Immature natural killer cell (primary cell): ENCODE results near the gene HBA1. TPM values are rescaled to one million over a fixed set of nuclear protein-coding genes. Genes with fewer than 3 reads are reported as not detected.
"Not testable (repeated sequence)": the region's sequence is repeated elsewhere in the genome, so short reads cannot be mapped to it uniquely, and the experiment has no call there.

Source experiments
- DNase-seq, 3 donors: peaks; one replicate each; pipeline ENCODE4 v3.0.0; 2022; ENCODE audit warnings: mixed read lengths in 1 of 3
- H3K27ac Mint-ChIP-seq, 6 donors: one replicate each; pipeline ENCODE4 v1.8.0; 2020; ENCODE audit warnings: mixed read lengths in 6 of 6, mild to moderate bottlenecking in 5 of 6, inconsistent platforms in 4 of 6, moderate library complexity in 3 of 6
- H3K27me3 Mint-ChIP-seq, 3 donors: one replicate each; pipeline ENCODE4 v1.8.0; 2020 to 2021; ENCODE audit warnings: low read depth in 3 of 3, mild to moderate bottlenecking in 3 of 3, mixed read lengths in 3 of 3, moderate library complexity in 3 of 3, inconsistent platforms in 1 of 3
- H3K36me3 Mint-ChIP-seq, 3 donors: one replicate each; pipeline ENCODE4 v1.8.0; 2020; ENCODE audit warnings: mixed read lengths in 3 of 3, inconsistent platforms in 2 of 3, mild to moderate bottlenecking in 2 of 3
- H3K4me1 Mint-ChIP-seq, 2 donors: one replicate each; pipeline ENCODE4 v1.8.0; 2020; ENCODE audit warnings: inconsistent platforms in 2 of 2, mild to moderate bottlenecking in 2 of 2, mixed read lengths in 2 of 2, moderate library complexity in 1 of 2
- H3K4me3 Mint-ChIP-seq, 5 donors: one replicate each; pipeline ENCODE4 v1.8.0; 2020; ENCODE audit warnings: mild to moderate bottlenecking in 5 of 5, mixed read lengths in 5 of 5, inconsistent platforms in 3 of 5, moderate library complexity in 3 of 5
- H3K9me3 Mint-ChIP-seq, 6 donors: one replicate each; pipeline ENCODE4 v1.8.0; 2020; ENCODE audit warnings: mild to moderate bottlenecking in 6 of 6, mixed read lengths in 6 of 6, inconsistent platforms in 4 of 6, moderate library complexity in 3 of 6
- polyA plus RNA-seq, 3 donors: library from polyadenylated mRNA; unstranded; fragments of 300-500 nt; fragmentation: Illumina TruSeq; gene quantifications; one replicate each; pipeline ENCODE4 v1.2.3, GENCODE V29; 2021

The HBA1 gene
- polyA plus RNA-seq, 3 donors from 2014 or later = 70.7 to 207 (median 119) TPM

- Mint-ChIP-seq H3K27me3 (peaks cover 20 to 34% (median 20%) of the 10 kb centered on the region in 3 donors), H3K4me1 (peaks cover 7 to 15% of the 10 kb centered on the region in 2 donors), H3K4me3 (peak overlapping the region in 3 of 5 donors; percentile 10 to 42 (median 24))
- H3K36me3 Mint-ChIP-seq, H3K9me3 Mint-ChIP-seq, DNase-seq, H3K27ac Mint-ChIP-seq: not testable (repeated sequence)
Observed at GRCh38 chr16:173928-174769, 2.3 kb upstream of the HBA1 start.

- Mint-ChIP-seq H3K27ac (no peak overlapping the region), H3K4me1 (peaks cover 15 to 18% of the 10 kb centered on the region in 2 donors), H3K36me3 (no peaks in the 10 kb centered on the region), H3K9me3 (no peaks in the 10 kb centered on the region), H3K4me3 (peak overlapping the region in 4 of 5 donors; percentile 46 to 62 (median 58)), H3K27me3 (peaks cover 20 to 37% (median 28%) of the 10 kb centered on the region in 3 donors)
- no peak for DNase-seq
Observed at GRCh38 chr16:175011-175949, 1.2 kb upstream of the HBA1 start.

GRCh38 chr16:176006-176405 is 474 bp upstream of the HBA1 start:
- H3K27me3 Mint-ChIP-seq = peaks cover 19 to 30% (median 28%) of the 10 kb centered on the region in 3 donors
- DNase-seq, H3K27ac Mint-ChIP-seq, H3K9me3 Mint-ChIP-seq, H3K36me3 Mint-ChIP-seq: not testable (repeated sequence)
- H3K4me1 Mint-ChIP-seq = peaks cover 15 to 19% of the 10 kb centered on the region in 2 donors
- H3K4me3 Mint-ChIP-seq = peak overlapping the region in 3 of 5 donors; percentile 18 to 29 (median 27)

- Mint-ChIP-seq H3K9me3 (no peaks in the 10 kb centered on the region), H3K4me1 (peaks cover 15 to 20% of the 10 kb centered on the region in 2 donors), H3K27me3 (peaks cover 15 to 30% (median 24%) of the 10 kb centered on the region in 3 donors), H3K36me3 (no peaks in the 10 kb centered on the region), H3K4me3 (peak overlapping the region; percentile 42 to 67 (median 59)), H3K27ac (no peak overlapping the region)
- DNase-seq = no peak
Observed at GRCh38 chr16:177394-177822, 928 bp downstream of the HBA1 start.

- Mint-ChIP-seq H3K27ac (no peak overlapping the region), H3K4me1 (peaks cover 15 to 20% of the 10 kb centered on the region in 2 donors), H3K36me3 (no peaks in the 10 kb centered on the region), H3K4me3 (peak overlapping the region; percentile 21 to 67 (median 47)), H3K9me3 (no peaks in the 10 kb centered on the region), H3K27me3 (peaks cover 15 to 30% (median 24%) of the 10 kb centered on the region in 3 donors)
- no peak for DNase-seq
Observed at GRCh38 chr16:177981-178667, 1.6 kb downstream of the HBA1 start.

- peaks cover 15 to 30% (median 22%) of the 10 kb centered on the region in 3 donors for H3K27me3 Mint-ChIP-seq
- H3K4me3 Mint-ChIP-seq = peak overlapping the region in 1 of 5 donors; percentile 40
- H3K4me1 Mint-ChIP-seq = peaks cover 15 to 18% of the 10 kb centered on the region in 2 donors
- no peaks in the 10 kb centered on the region for H3K36me3 Mint-ChIP-seq
- no peak overlapping the region for H3K27ac Mint-ChIP-seq
- no peaks in the 10 kb centered on the region for H3K9me3 Mint-ChIP-seq
- no peak for DNase-seq
Observed at GRCh38 chr16:178668-179015, 2.2 kb downstream of the HBA1 start.

- no peaks in the 10 kb centered on the region for H3K9me3 Mint-ChIP-seq
- no peaks in the 10 kb centered on the region for H3K36me3 Mint-ChIP-seq
- H3K4me3 Mint-ChIP-seq = peak overlapping the region; percentile 57 to 68 (median 68)
- peaks cover 15 to 28% (median 19%) of the 10 kb centered on the region in 3 donors for H3K27me3 Mint-ChIP-seq
- H3K4me1 Mint-ChIP-seq = peaks cover 15 to 17% of the 10 kb centered on the region in 2 donors
- no peak for DNase-seq
- H3K27ac Mint-ChIP-seq = no peak overlapping the region
Observed at GRCh38 chr16:179211-180092, 3.0 kb downstream of the HBA1 start.

- Mint-ChIP-seq H3K36me3 (peaks cover 0 to 3% (median 0%) of the 10 kb centered on the region in 3 donors), H3K9me3 (no peaks in the 10 kb centered on the region), H3K4me3 (peak within 1 kb of the TSS; percentile 57 to 68 (median 68)), H3K27me3 (peaks cover 12 to 22% (median 17%) of the 10 kb centered on the region in 3 donors), H3K27ac (no peak within 1 kb of the TSS), H3K4me1 (peaks cover 8 to 13% of the 10 kb centered on the region in 2 donors)
- peak; percentile 52 to 58 (median 56) for DNase-seq
Observed at GRCh38 chr16:180101-180675, 3.7 kb downstream of the HBA1 start, which contains the start of gene HBQ1. HBQ1 (plus strand) TSS chr16:180459; CDS start chr16:180487, 28 bp downstream.

- Mint-ChIP-seq H3K27me3 (peaks cover 8 to 20% (median 14%) of the 10 kb centered on the region in 3 donors), H3K9me3 (no peaks in the 10 kb centered on the region), H3K27ac (no peak overlapping the region), H3K4me3 (peak overlapping the region in 4 of 5 donors; percentile 47 to 68 (median 62)), H3K36me3 (peaks cover 0 to 6% (median 0%) of the 10 kb centered on the region in 3 donors), H3K4me1 (peaks cover 7 to 10% of the 10 kb centered on the region in 2 donors)
- DNase-seq = peak; percentile 79 to 84 (median 82)
Observed at GRCh38 chr16:180681-181564, 4.4 kb downstream of the HBA1 start.

GRCh38 chr16:181565-182021 is 5.1 kb downstream of the HBA1 start:
- no peak overlapping the region for H3K27ac Mint-ChIP-seq
- no peak for DNase-seq
- peak overlapping the region in 2 of 5 donors; percentile 30 to 51 for H3K4me3 Mint-ChIP-seq

GRCh38 chr16:183005-183404 is 6.5 kb downstream of the HBA1 start:
- DNase-seq = no peak
- Mint-ChIP-seq H3K4me1 (peaks cover 6 to 7% of the 10 kb centered on the region in 2 donors), H3K27ac (no peak overlapping the region)

More at GRCh38 chr16:181565-182021, 5.1 kb downstream of the HBA1 start:
- no peaks in the 10 kb centered on the region for H3K9me3 Mint-ChIP-seq
- peaks cover 7 to 10% of the 10 kb centered on the region in 2 donors for H3K4me1 Mint-ChIP-seq
- H3K27me3 Mint-ChIP-seq = peaks cover 8 to 20% (median 14%) of the 10 kb centered on the region in 3 donors
- H3K36me3 Mint-ChIP-seq = peaks cover 0 to 6% (median 0%) of the 10 kb centered on the region in 3 donors

More at GRCh38 chr16:183005-183404, 6.5 kb downstream of the HBA1 start:
- peaks cover 2 to 13% (median 12%) of the 10 kb centered on the region in 3 donors for H3K27me3 Mint-ChIP-seq
- no peaks in the 10 kb centered on the region for H3K9me3 Mint-ChIP-seq
- H3K4me3 Mint-ChIP-seq = no peak overlapping the region
- peaks cover 0 to 6% (median 0%) of the 10 kb centered on the region in 3 donors for H3K36me3 Mint-ChIP-seq
